Breast epithelium (tissue), 3 donors: ENCODE data around the gene C1orf53.
A peak's percentile ranks its signal among the peaks of the same experiment; 100 is the strongest.

ENCODE experiments used
- POLR2A ChIP-seq: fragments of 450-650 bp; IDR thresholded peaks from one replicate; pipeline ENCODE4 v1.6.1; 2016; ENCODE audit warnings: antibody characterized with exemption, mild to moderate bottlenecking, moderate library complexity
- POLR2AphosphoS5 ChIP-seq, 3 donors: sonication (generic); formaldehyde crosslinking; IDR thresholded peaks; one replicate each; pipeline ENCODE4 v1.6.1; 2017; ENCODE audit warnings: antibody characterized with exemption in 3 of 3
- TF ChIP-seq, protein P1 (sequence below), 3 donors: fragments of 450-650 bp; IDR thresholded peaks; one replicate each; pipeline ENCODE4 v1.5.1; 2016 to 2017; ENCODE audit warnings: antibody characterized with exemption in 3 of 3, mild to moderate bottlenecking in 3 of 3, moderate library complexity in 3 of 3

DNA sequence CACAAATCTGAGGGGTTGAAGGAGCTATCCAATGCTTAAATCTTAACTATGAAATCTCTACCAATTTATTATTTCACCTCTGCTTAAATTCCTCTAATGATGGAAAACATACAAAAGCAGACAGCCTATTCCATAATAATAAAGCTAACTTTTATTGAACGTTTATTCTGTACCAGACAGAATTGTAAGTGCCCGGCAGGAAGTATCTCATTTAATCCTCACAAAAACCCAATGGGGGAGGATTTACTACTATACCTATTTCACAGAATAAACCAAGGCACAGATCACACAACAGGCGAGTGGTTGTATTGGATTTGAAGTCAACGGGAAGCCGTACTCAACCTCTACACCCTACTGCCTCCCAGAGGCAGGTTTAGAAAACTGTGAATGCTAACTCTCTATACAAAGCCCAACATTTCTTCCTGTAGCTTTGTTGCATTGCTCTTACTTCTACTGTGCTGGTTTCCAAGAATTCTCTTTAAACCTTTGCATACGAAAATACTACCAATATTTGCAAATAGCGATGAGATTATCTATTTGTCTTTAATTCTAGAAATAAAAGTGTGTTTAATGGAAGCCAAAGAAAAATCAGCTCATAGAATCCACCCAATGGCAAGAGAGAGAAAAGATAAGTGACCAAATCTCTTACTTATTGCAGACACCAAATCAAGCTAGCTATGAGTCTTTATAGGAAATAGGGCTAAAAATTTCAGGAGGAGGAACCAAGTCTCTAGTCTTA, 33.5 kb upstream of the C1orf53 start:
- TF ChIP-seq POLR2A (no peak), POLR2AphosphoS5 (IDR thresholded peaks at IDR 0.05) (no peak)
- TF ChIP-seq, protein P1, sequence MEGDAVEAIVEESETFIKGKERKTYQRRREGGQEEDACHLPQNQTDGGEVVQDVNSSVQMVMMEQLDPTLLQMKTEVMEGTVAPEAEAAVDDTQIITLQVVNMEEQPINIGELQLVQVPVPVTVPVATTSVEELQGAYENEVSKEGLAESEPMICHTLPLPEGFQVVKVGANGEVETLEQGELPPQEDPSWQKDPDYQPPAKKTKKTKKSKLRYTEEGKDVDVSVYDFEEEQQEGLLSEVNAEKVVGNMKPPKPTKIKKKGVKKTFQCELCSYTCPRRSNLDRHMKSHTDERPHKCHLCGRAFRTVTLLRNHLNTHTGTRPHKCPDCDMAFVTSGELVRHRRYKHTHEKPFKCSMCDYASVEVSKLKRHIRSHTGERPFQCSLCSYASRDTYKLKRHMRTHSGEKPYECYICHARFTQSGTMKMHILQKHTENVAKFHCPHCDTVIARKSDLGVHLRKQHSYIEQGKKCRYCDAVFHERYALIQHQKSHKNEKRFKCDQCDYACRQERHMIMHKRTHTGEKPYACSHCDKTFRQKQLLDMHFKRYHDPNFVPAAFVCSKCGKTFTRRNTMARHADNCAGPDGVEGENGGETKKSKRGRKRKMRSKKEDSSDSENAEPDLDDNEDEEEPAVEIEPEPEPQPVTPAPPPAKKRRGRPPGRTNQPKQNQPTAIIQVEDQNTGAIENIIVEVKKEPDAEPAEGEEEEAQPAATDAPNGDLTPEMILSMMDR (IDR thresholded peaks at IDR 0.05): peak in 2 of 3 donors; percentile 41 to 56
